Kidney tubule cell (primary cell): Measurements from ENCODE around the gene PRSS53.
"Not testable (repeated sequence)": the region's sequence is repeated elsewhere in the genome, so short reads cannot be mapped to it uniquely, and the experiment has no call there.

Experiments used
- DNase-seq: peaks from one replicate; pipeline ENCODE4 v3.0.0-alpha.2; 2018; ENCODE audit warnings: low spot score

Gene PRSS53

DNA sequence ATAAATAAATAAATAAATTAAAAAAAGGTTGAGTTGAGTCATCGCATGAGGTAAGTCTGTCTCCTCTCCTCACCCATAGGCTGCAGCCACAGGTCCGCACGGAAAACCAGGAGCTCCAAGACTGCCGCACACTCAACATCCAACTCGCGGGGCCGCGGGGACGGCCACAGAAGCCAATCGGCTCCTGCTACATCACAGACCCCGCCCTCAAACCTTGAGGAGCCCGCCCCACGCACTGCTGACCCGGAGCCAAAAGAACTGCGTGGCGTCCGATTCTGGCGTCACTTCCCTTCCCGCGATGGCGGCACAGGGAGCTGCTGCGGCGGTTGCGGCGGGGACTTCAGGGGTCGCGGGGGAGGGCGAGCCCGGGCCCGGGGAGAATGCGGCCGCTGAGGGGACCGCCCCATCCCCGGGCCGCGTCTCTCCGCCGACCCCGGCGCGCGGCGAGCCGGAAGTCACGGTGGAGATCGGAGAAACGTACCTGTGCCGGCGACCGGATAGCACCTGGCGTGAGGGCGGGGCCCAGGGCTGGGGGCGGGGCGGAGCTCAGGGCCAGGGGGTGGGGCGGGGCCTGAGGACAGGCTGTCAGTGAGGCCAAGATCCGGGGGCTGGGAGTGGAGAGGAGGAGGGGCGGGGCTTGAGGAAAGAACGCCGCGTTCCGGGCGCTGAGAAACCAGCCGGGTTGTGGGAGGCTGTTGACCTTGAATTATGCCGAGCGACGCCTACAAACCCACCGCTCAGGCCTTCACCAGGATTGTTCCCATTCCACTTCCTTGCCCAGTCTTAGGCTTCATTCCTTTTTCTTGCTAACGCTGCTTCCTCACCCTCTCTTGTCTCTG is 28.9 kb upstream of the PRSS53 start, which contains the start of gene KAT8:
Gene KAT8 (plus strand): TSS at position 281 of the 839 bp plus-strand sequence. CDS start 18 bp downstream, at position 299.
- DNase-seq: peak; percentile 99

GRCh38 chr16:31114468-31114867 is 25.7 kb upstream of the PRSS53 start:
- DNase-seq: no peak

GRCh38 chr16:31113121-31114120 is 24.7 kb upstream of the PRSS53 start:
- DNase-seq: peak; percentile 93

DNA sequence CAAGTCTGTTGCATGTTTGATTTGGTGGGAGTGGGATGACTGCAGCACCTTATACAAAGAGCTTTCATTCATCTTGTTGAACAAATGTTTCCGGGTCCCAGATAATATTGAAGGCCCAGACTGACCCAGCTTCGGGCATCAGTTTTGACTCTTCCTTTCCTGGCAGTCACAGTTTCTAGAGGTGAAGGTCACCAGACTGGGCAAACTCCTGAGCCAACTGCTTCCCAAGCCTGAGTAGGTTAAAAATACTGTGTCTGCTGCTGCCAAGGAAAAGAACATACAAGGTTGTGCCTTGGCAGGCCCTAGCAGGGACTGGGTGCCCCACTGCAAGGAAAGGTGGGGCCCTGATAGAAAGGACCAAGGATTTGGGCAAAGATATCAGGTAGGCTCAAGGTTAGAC is 24.0 kb upstream of the PRSS53 start:
- DNase-seq: no peak

DNA sequence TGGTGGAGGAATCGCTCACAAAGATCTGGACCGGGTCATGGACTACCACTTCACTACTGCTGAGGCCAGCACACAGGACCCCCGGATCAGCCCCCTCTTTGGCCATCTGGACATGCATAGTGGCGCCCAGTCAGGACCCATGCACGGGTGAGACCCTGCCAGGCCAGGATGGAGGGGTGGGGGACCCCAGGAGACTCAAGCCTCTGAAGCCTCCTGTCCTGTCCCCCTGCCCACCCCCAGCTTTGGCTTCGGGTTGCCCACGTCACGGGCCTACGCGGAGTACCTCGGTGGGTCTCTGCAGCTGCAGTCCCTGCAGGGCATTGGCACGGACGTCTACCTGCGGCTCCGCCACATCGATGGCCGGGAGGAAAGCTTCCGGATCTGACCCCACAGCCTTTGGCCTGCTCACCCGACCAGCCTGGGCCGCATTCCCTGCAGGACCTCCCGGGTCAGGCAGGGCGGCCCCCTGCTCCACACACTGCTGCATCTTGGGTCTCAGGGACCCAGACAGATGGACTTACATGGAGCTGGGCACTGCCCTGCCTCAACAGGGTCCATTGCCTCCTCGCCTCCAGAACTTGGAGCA is 23.2 kb upstream of the PRSS53 start:
- DNase-seq: no peak

GRCh38 chr16:31110106-31111034 is 21.6 kb upstream of the PRSS53 start:
- no peak for DNase-seq

DNA sequence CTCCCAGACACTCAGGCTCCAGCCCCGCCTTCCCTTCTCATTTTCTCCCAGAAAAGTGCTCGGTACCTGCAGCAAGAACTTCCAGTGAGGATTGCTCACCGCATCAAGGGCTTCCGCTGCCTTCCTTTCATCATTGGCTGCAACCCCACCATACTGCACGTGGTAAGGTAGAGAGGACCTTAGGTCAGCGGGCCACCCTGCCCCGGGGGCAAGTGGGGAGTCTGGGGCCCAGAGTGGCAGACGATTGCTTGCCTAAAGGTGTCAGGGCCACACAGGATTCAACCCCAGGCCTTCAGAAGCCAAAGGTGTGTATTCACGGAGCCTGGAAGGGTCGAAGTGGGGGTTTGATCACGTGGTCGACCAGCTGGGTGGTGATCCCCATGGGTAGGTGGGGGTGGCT is 20.9 kb upstream of the PRSS53 start:
- DNase-seq: no peak

DNA sequence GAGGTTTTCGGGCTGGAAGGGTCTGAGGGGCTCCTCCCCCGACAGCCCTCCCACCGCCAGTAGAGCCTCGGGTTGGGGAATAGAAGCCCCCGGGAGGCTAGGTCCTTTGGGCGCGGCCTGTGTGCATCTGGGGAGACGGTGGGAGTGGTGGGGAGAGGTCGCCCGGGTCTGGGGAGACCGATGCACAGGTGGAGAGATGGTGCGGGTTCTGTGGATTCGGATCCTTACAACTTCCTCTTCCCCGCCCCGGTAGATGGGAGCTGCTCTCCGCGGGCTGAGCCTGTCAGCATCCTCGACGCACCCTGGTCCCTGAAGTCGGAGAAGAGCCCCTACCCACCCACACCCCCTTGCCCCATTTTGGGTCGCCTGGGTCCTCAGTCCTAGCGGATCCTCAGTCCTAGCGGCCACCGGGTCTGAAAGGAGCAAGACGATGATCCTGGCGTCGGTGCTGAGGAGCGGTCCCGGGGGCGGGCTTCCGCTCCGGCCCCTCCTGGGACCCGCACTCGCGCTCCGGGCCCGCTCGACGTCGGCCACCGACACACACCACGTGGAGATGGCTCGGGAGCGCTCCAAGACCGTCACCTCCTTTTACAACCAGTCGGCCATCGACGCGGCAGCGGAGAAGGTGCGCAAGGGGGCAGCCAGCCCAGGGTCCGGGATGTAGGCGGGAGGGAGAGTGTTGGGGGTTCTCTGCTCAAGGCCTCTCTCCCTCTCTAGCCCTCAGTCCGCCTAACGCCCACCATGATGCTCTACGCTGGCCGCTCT is 20.2 kb upstream of the PRSS53 start:
- no peak for DNase-seq

DNA sequence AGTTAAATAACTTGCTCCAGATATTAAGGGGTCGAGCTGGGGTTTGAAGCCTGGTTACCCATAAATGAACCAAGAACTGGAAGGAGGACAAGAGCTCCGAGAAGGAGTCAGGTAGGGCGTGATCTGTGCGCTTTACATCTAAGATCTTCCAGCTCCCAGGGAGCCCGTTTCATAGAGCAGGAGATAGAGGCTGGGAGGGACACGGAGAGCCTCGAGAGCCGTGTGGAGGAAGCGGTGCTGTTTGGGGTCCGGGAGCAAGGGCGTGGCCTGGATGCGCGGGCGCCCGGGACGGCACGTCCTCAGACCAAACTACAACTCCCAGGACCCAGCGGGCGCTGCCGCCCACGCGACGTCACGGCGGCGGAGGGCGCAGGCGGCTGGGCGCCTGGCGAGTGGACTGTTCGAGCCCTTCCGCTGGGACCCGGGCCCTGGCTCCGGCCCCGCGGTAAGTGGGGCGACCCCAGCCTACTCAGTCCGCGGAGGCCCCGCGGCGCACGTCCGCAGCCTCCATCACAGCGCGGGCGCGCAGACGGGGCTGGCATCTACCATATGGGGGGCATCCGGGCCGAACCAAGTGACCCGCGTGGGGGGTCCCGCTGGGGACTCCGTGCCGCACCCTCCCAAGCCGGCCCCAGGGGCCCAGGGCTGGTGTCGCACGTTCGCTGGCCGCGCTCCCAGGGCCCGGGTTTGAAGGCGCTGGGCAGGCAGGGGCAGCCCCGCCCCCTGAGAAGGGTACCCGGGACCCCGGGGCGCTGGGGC is 19.5 kb upstream of the PRSS53 start, which contains the start of gene BCKDK:
Gene BCKDK (plus strand): TSS at position 352 of the 759 bp plus-strand sequence. CDS start 838 bp downstream, outside the sequence.
- peak; percentile 78 for DNase-seq

DNA sequence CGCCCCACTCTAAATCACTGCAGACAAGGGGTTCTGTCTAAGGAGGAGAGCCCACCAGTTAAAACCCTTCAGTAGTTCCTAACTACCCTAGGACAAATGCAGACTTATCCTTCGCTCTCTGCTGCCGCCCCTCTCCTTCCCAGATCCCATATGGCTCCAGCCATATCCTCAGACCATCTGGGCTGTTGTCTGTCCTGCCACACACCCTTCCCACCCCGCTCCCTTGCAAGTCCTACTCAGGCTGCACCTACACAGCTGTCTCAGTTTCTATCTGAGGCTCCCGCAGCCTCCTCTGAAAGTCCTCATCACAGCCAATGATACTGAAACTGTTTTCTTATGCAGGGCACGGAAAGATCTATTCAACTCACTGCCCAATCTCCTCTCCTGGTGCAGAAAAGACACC is 18.7 kb upstream of the PRSS53 start:
- no peak for DNase-seq

- DNase-seq: no peak
Measured at GRCh38 chr16:31106509-31107464, 18.0 kb upstream of the PRSS53 start.

DNA sequence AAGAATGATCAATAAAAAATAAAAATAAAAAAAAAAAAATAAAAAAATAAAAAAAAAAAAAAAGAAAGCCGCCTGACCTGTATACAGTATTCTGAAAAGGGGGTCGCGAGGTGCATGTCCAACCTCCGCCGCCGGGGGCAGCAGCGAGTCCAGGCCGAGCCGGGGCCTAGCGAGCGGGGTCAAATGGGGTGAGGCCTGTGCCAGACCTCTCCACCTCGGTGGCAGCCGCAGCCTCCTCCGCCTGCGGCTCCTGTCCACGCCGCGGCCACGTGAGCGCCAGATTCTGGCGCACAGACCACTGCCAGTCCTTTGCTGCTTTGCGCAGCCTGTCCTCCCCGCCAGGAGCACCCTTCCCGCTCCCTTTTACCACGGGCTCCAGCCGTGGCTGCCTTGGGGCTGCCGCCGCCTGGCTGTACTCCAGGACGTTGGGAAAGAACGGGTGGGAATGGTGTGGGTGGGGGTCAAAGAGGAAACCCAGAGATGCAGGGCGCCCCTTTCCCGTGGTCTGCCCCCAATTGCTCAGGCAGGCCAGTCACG is 17.0 kb upstream of the PRSS53 start:
- DNase-seq: peak; percentile 76

DNA sequence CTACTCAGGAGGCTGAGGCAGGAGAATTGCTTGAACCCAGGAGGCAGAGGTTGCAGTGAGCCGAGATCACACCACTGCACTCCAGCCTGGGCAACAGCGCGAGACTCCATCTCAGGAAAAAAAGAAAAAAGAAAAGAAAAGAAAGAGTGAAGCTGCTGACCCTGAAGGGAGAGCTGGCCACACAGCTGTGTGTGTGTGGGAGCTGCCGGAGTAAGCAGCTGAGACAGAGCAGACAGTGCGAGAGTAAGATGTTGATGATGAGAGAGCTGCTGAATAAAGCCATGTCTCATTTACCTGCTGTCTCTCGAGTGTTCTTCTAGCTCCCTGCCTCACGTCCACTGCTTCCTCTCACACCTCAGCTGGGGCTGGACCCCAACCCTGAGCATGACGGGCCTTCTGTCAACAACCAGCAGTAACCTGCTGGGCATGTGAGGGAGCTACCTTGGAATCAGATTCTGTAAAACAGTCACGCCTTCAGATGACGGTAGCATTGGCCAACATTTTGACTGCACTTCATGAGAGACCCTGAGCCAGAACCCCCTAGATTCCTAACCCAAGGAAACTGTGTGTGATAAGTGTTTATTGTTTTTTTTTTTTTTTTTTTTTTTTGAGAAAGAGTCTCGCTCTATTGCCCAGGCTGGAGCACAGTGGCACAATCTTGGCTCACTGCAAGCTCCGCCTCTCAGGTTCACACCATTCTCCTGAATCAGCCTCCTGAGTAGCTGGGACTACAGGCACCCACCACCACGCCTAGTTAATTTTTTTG is 12.3 kb upstream of the PRSS53 start:
- not testable (repeated sequence) for DNase-seq

DNA sequence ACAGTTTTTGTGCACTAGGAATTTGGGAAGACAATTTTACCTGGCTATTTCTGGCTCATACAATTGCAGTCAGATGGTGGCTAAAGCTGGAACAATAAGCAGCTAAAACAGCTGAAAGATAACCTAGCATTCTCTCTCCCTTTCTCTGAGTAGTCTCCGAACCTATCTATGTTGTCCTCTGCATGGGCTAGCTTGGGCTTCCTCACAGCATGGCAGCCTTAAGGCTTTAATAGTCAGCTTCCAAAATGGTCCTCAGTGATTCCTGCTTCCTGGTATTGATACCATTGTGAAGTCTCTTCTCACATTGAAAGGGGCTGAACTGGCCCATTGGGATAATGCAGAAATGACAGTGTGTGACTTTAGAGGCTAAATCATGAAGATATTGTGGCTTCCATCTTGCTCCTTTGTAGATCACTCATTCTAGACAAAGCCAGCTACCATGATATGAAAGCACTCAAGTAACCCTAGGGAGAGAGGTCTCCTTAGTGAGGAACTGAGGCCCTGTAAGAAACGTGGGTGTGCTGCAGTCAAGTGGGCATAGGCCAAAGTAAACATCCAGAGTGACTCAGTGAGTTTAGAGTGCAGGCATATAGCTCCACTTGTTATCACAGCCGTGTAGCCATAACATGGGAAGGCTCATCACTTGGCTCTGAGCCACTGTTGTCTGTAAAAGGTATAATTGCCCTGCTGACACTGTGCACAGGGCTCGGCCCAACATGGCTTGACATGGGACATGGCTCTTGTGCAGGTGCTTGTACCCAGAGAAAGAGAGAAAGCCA is 11.3 kb upstream of the PRSS53 start:
- DNase-seq: peak; percentile 31

- DNase-seq: peak; percentile 99
Measured at GRCh38 chr16:31094424-31095120, 5.8 kb upstream of the PRSS53 start, which contains the start of gene VKORC1. Gene VKORC1, minus strand, starts transcription at chr16:31094797. Its CDS starts 68 bp downstream, at chr16:31094729.

DNA sequence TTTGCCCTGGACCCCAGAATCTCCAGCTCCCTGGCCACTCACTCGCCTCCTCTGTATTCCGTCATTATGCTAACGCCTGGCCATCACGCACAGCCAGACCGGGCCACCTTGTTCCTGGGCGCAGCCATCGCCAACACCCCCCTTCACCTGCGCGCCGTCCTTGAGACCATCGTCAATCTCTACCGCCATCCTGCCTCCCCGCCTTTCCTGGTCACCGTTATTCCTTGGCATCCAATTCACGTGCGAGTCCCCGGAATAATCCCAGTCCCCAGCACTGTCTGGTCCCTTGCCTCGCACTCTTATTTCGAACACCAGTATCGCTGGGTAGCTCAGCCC is 5.3 kb upstream of the PRSS53 start:
- no peak for DNase-seq
